ENCODE data around the gene TLN1. TPM values are rescaled to one million over a fixed set of nuclear protein-coding genes. Genes with fewer than 3 reads are reported as not detected.

TLN1 gene
- total and polyA plus RNA-seq, 11 donors = 152 to 373 (median 257) TPM

DNA sequence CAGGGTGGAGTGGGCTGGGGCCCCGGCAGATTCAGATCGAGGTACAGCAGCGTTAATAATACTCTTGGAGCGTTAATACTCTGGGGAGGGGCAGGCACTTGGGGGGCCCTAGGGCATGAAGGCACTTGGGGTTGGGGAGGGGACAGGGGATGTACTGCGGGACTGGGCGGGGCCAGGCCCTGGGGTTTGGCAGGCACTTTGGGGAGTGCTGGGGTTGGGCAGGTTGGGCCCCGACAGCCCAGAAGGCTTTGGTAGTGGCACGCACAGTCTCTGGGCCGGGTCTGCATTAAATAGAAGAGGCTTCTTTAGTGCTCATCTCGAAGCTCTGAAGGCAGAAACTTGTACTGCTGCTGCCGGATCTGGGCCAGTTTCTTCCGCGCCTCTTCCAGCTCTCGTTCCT lies 34.5 kb downstream of the TLN1 start:
- peak overlapping the region in 1 of 12 donors; percentile 98 for H3K27ac ChIP-seq
- intact Hi-C loops (cut with DNase I) = loop anchor here in 4 of 10 donors (5.0 to 10.0 kb wide), 3 partner anchors 35 to 93 kb away; partner anchors contain the start of genes CREB3 (in 1 of the 4), TESK1 (in 1 of the 4) and TLN1 (in 1 of the 4)
- DNase-seq = peak in 2 of 5 donors; percentile 18 to 21

DNA sequence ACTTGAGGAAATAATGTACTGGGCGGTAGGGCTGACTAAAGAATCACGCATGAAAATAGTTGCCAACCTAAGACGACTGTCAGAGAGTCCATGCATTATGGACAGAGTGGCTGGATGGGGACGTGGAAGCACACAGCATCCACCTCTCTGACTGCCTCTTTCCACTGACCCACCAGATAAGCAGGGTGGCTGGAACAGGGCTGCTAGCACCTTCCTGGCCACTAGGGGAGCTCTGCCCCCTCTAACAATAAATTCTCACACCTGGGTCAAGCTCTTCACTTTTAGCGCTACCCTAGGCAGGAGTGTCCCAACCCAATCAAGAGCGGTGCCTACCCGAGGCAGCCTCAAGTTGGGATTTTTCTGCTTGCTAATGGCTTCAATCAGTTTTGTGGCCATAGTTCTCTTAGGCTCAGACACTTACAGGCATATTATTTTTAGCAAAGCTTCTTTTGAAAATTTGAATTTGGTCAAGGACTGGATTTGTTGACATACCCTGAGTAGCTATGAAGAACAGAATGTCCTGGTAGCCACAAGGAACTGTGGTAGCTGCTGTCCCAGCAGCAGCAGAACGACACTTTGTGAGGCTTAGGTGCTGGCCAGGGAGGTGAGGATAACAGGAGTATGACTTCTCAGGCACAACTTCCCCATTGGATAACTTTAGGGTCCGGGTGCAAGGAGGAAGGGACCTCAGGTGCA lies 35.3 kb downstream of the TLN1 start:
- ATAC-seq (peak; percentile 49 to 75 (median 73)), DNase-seq (peak in 4 of 5 donors; percentile 44 to 59 (median 54))
- intact Hi-C loops (cut with DNase I) = loop anchor here in 4 of 10 donors (5.0 to 10.0 kb wide), 3 partner anchors 34 to 92 kb away; partner anchors contain the start of genes CREB3 (in 1 of the 4), TESK1 (in 1 of the 4) and TLN1 (in 1 of the 4)
- Histone ChIP-seq H3K4me1 (peaks cover 0 to 13% (median 5%) of the 10 kb centered on the region in 12 donors), H3K4me3 (no peak overlapping the region), H3K9me3 (no peaks in the 10 kb centered on the region), H3K36me3 (peaks cover 2 to 68% (median 60%) of the 10 kb centered on the region in 9 donors), H3K27me3 (no peaks in the 10 kb centered on the region), H3K27ac (peak overlapping the region in 4 of 12 donors; percentile 14 to 98 (median 24))
- 38 to 43% (median 40%) methylated on average over 9 of the region's 9 CpGs for WGBS, 4 donors
- TF ChIP-seq POLR2A (IDR thresholded peaks at IDR 0.05) = no peak
- TF ChIP-seq, protein P1, sequence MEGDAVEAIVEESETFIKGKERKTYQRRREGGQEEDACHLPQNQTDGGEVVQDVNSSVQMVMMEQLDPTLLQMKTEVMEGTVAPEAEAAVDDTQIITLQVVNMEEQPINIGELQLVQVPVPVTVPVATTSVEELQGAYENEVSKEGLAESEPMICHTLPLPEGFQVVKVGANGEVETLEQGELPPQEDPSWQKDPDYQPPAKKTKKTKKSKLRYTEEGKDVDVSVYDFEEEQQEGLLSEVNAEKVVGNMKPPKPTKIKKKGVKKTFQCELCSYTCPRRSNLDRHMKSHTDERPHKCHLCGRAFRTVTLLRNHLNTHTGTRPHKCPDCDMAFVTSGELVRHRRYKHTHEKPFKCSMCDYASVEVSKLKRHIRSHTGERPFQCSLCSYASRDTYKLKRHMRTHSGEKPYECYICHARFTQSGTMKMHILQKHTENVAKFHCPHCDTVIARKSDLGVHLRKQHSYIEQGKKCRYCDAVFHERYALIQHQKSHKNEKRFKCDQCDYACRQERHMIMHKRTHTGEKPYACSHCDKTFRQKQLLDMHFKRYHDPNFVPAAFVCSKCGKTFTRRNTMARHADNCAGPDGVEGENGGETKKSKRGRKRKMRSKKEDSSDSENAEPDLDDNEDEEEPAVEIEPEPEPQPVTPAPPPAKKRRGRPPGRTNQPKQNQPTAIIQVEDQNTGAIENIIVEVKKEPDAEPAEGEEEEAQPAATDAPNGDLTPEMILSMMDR (IDR thresholded peaks at IDR 0.05) = peak; percentile 82 to 94 (median 88)

More for the DNA sequence above, 34.5 kb downstream of the TLN1 start:
- H3K27me3 ChIP-seq = no peaks in the 10 kb centered on the region
- H3K9me3 ChIP-seq = no peaks in the 10 kb centered on the region
- ATAC-seq = peak in 1 of 4 donors; percentile 3
- H3K4me3 ChIP-seq = no peak overlapping the region
- TF ChIP-seq, protein P1 (IDR thresholded peaks at IDR 0.05) = no peak
- TF ChIP-seq POLR2A (IDR thresholded peaks at IDR 0.05) = no peak
- WGBS, 4 donors = 78 to 82% (median 79%) methylated on average over 12 to 14 of the region's 14 CpGs
- peaks cover 0 to 12% (median 4%) of the 10 kb centered on the region in 12 donors for H3K4me1 ChIP-seq
- peaks cover 2 to 76% (median 68%) of the 10 kb centered on the region in 9 donors for H3K36me3 ChIP-seq

DNA sequence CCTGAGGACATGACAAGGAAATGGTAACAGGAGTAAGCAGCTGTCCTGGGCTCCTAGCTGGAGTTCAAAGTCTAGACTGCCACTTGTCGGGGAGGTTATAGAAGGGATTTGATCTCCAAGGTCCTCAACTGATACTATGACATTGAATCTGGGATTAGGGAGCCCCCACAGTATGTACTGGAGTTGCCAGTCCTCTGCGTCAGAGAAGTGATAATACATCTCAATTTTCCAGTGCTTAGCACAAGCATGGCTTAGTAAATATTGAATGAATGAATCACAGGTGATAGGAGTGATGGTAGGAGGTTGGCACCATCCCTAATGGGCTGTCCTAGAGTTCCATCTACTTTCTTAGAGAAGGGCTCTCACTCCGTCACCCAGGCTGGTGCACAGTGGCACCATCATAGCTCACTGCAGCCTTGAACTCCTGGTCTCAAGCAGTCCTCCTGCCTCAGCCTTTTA lies 36.0 kb downstream of the TLN1 start:
- Histone ChIP-seq H3K27me3 (no peaks in the 10 kb centered on the region), H3K27ac (peak overlapping the region in 3 of 12 donors; percentile 14 to 98 (median 28)), H3K9me3 (no peaks in the 10 kb centered on the region), H3K4me1 (peaks cover 0 to 16% (median 8%) of the 10 kb centered on the region in 12 donors), H3K4me3 (no peak overlapping the region), H3K36me3 (peaks cover 2 to 61% (median 53%) of the 10 kb centered on the region in 9 donors)
- WGBS, 4 donors = 89 to 95% (median 93%) methylated on average over 3 of the region's 3 CpGs
- no peak for TF ChIP-seq POLR2A (IDR thresholded peaks at IDR 0.05)
- TF ChIP-seq, protein P1 (IDR thresholded peaks at IDR 0.05) = no peak
- ATAC-seq (peak in 1 of 4 donors; percentile 4), DNase-seq (peak in 1 of 5 donors; percentile 23)
- intact Hi-C loops (cut with DNase I) = loop anchor here in 4 of 10 donors (5.0 to 10.0 kb wide), 3 partner anchors 34 to 91 kb away; partner anchors contain the start of genes CREB3 (in 1 of the 4), TESK1 (in 1 of the 4) and TLN1 (in 1 of the 4)

All from heart left ventricle (tissue), 16 donors.